ENCODE data around the gene SH2D3A. TPM values are rescaled to one million over a fixed set of nuclear protein-coding genes. Genes with fewer than 3 reads are reported as not detected.

SH2D3A gene
- total RNA-seq, 1 experiment from 2014 or later: 76.7 TPM

GRCh38 chr19:6728346-6728745 lies 38.9 kb downstream of the SH2D3A start:
- Mint-ChIP-seq H3K27me3 (ENCODE audit: insufficient read depth, unreplicated experiment) (no peaks in the 10 kb centered on the region), H3K9me3 (ENCODE audit: unreplicated experiment) (no peaks in the 10 kb centered on the region), H3K27ac (ENCODE audit: low read depth, unreplicated experiment) (no peak overlapping the region), H3K4me1 (ENCODE audit: insufficient read depth, unreplicated experiment) (peaks cover 10% of the 10 kb centered on the region), H3K36me3 (ENCODE audit: insufficient read depth, unreplicated experiment) (peaks cover 20% of the 10 kb centered on the region), H3K4me3 (ENCODE audit: unreplicated experiment) (no peak overlapping the region)
- ChIA-PET CTCF (interaction anchor here (0.9 kb wide), 1 partner anchor 8 kb away, joined by 4 read pairs; no protein-coding TSS in a partner anchor), POLR2A (interaction anchor here (0.7 kb wide), 1 partner anchor 10 kb away, joined by 4 read pairs; no protein-coding TSS in a partner anchor)
- intact Hi-C loops (cut with micrococcal nuclease): no loop called here
- TF ChIP-seq, protein P1, sequence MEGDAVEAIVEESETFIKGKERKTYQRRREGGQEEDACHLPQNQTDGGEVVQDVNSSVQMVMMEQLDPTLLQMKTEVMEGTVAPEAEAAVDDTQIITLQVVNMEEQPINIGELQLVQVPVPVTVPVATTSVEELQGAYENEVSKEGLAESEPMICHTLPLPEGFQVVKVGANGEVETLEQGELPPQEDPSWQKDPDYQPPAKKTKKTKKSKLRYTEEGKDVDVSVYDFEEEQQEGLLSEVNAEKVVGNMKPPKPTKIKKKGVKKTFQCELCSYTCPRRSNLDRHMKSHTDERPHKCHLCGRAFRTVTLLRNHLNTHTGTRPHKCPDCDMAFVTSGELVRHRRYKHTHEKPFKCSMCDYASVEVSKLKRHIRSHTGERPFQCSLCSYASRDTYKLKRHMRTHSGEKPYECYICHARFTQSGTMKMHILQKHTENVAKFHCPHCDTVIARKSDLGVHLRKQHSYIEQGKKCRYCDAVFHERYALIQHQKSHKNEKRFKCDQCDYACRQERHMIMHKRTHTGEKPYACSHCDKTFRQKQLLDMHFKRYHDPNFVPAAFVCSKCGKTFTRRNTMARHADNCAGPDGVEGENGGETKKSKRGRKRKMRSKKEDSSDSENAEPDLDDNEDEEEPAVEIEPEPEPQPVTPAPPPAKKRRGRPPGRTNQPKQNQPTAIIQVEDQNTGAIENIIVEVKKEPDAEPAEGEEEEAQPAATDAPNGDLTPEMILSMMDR (IDR thresholded peaks at IDR 0.05; ENCODE audit: unreplicated experiment): no peak
- no TSS peak for BruUV-seq (replicated peaks)
- DNase-seq (ENCODE audit: unreplicated experiment): no peak

- ChIA-PET CTCF (interaction anchor here (0.6 to 2.1 kb wide), 2 partner anchors 10 to 183 kb away, joined by 3 to 9 read pairs; no protein-coding TSS in a partner anchor), POLR2A (interaction anchor here (7.7 kb wide), 1 partner anchor 14 kb away, joined by 189 read pairs; the partner anchor contains the start of genes GPR108 and TRIP10)
- Mint-ChIP-seq H3K27me3 (ENCODE audit: insufficient read depth, unreplicated experiment) (no peaks in the 10 kb centered on the region), H3K4me1 (ENCODE audit: insufficient read depth, unreplicated experiment) (peaks cover 29% of the 10 kb centered on the region), H3K36me3 (ENCODE audit: insufficient read depth, unreplicated experiment) (peaks cover 12% of the 10 kb centered on the region), H3K4me3 (ENCODE audit: unreplicated experiment) (no peak overlapping the region), H3K27ac (ENCODE audit: low read depth, unreplicated experiment) (no peak overlapping the region), H3K9me3 (ENCODE audit: unreplicated experiment) (no peaks in the 10 kb centered on the region)
- no TSS peak for BruUV-seq (replicated peaks)
- DNase-seq (ENCODE audit: unreplicated experiment): no peak
- TF ChIP-seq, protein P1 (IDR thresholded peaks at IDR 0.05; ENCODE audit: unreplicated experiment): no peak
- intact Hi-C loops (cut with micrococcal nuclease): no loop called here
Measured at GRCh38 chr19:6725513-6726231, 41.6 kb downstream of the SH2D3A start.

- H3K36me3 Mint-ChIP-seq (ENCODE audit: insufficient read depth, unreplicated experiment): peaks cover 18% of the 10 kb centered on the region
- peaks cover 29% of the 10 kb centered on the region for H3K4me1 Mint-ChIP-seq (ENCODE audit: insufficient read depth, unreplicated experiment)
- DNase-seq (ENCODE audit: unreplicated experiment): no peak
- POLR2A ChIA-PET: interaction anchor here (0.6 to 7.7 kb wide), 2 partner anchors 15 to 42 kb away, joined by 4 to 189 read pairs; partner anchors contain the start of genes GPR108 and TRIP10
- no peak overlapping the region for H3K27ac Mint-ChIP-seq (ENCODE audit: low read depth, unreplicated experiment)
- H3K27me3 Mint-ChIP-seq (ENCODE audit: insufficient read depth, unreplicated experiment): no peaks in the 10 kb centered on the region
- TF ChIP-seq, protein P1 (IDR thresholded peaks at IDR 0.05; ENCODE audit: unreplicated experiment): no peak
- no peak overlapping the region for H3K4me3 Mint-ChIP-seq (ENCODE audit: unreplicated experiment)
- intact Hi-C loops (cut with micrococcal nuclease): loop anchor here (5.0 kb wide), 1 partner anchor 137 kb away; no protein-coding TSS in a partner anchor
- BruUV-seq (replicated peaks): no TSS peak
- no peaks in the 10 kb centered on the region for H3K9me3 Mint-ChIP-seq (ENCODE audit: unreplicated experiment)
- CTCF ChIA-PET: interaction anchor here (0.6 to 2.1 kb wide), 3 partner anchors 11 to 198 kb away, joined by 3 to 9 read pairs (median 4); no protein-coding TSS in a partner anchor
Measured at GRCh38 chr19:6724631-6725492, 42.4 kb downstream of the SH2D3A start.
